Activated CD4-positive, alpha-beta T cell treated with anti-CD3 and anti-CD28 coated beads, Interleukin-2, amount 50 U/mL, for 4 hours (primary cell): ENCODE data around the gene EVPLL.
"Not testable (repeated sequence)": the region's sequence is repeated elsewhere in the genome, so short reads cannot be mapped to it uniquely, and the experiment has no call there.

Experiments
- DNase-seq, 2 experiments: peaks; one replicate each; pipeline ENCODE4 v3.0.0-alpha.2; 2020

EVPLL gene

DNA sequence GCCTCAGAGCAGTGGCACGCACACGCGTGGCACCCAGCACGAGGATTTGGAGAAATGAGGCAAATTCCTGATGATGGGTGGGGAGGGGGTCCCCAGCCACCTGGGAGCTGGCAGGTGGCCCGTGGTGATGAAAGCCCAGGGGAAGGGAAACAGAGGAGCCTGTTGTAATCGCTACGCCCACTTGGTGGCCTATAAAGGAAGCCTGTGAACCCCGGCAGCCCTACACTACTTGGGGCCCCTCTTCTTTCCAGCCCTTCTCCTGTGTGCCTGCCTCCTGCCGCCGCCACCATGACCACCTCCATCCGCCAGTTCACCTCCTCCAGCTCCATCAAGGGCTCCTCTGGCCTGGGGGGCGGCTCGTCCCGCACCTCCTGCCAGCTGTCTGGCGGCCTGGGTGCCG, 49.1 kb downstream of the EVPLL start:
- DNase-seq: not testable (repeated sequence)

DNA sequence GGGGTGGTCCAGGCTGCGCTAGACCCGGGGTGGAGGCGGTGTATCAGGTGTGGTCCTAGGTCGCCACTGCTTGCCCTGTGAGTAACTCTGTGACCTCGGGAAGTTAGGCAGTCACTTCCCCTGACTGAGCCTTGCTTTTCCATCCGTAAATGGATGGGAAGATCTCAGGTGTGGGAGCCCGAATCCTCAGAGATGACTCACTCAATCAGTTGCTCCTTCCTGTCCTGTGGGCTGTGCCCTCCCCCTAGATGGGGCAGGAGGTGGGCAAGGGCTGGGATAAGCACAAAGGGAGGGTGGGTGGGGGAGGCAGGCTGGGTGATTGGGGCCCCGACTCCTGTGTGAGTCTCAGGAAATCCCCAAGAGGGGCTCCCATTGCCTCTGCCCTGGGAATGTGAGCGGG, 54.6 kb downstream of the EVPLL start:
- not testable (repeated sequence) for DNase-seq
